HG02759 (cell line): ENCODE measurements around the gene DEFB113.

Experiments
- ATAC-seq: cut with Tn5 transposase; IDR thresholded peaks from one replicate; pipeline ENCODE4 v1.9.1; 2021; ENCODE audit warnings: mild to moderate bottlenecking, moderate library complexity; ENCODE audit not compliant: unreplicated experiment

Gene DEFB113

DNA sequence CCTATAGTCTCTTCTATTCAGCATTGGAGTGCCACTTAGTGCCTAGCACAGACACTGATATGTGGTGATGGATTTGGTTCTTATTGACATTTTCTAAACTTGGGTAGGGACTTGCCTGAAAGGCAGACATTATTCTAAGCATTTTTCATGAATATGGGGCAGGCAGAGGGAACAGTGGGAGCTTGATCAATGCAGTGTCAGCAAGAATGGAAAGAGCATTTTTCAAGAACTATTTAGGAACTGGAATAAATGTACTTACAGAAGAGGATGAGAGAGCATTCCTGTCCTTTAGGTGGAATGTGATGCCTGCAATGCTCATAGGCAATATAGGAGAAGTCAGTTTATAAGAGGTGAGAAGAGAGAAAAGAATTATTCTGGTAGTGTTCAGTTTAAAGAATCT, 31.6 kb downstream of the DEFB113 start:
- ATAC-seq, result no peak

- no peak for ATAC-seq
Measured at GRCh38 chr6:49937017-49937416, 32.4 kb downstream of the DEFB113 start.

DNA sequence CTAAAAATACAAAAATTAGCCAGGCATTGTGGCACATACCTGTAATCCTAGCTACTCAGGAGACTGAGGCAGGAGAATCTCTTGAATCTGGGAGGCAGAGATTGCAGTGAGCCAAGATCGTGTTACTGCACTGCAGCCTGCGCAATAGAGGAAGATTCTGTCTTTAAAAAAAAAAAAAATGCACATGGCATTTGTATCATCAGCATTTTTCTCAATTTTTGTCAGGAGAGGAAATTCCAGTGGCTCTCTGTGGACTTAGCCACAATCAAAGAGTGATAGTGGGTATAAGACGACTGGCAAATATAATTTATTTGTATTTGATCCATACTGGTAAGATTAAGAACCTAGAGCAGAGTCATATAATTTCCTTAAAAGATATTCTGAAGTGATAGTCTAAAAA, 34.0 kb downstream of the DEFB113 start:
- ATAC-seq, result no peak

DNA sequence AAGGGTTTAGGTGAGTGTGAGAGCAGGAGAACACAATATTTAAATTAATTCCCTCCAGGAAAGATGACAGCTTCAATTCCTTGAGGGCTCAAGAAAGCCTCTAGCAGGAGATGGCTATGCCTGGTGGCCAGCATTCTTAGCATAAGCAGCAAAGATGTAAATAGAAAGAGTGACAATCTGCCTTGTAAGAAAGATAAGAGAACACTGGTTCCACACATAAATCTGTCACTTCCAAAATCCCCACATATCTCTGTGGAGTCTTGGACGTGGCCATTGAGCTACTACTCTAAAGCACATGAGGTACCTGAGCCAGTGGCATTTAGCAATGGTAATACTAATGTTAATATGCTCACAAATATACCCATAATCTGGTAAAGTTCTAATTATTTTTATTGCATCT, 34.7 kb downstream of the DEFB113 start:
- no peak for ATAC-seq

- no peak for ATAC-seq
Measured at GRCh38 chr6:49933526-49933925, 35.9 kb downstream of the DEFB113 start.

DNA sequence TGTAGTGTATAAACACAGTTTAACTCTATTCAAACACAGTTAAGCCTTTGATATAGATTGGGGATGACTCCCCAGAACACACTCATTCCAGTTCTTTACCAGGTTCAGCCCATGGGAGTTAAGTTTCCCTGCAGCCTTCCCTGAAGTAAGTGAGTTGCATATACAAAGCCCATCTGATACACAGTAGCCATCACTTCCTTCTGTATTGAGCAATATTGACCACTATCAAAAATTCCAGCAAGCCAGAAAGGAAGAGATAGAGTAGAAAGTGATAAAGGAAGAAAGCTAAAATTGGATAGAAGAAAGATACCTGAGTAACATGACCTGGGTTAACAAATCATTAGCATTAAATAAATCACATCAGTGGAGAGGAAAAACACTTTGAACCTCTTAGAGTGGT, 40.1 kb downstream of the DEFB113 start:
- no peak for ATAC-seq

- no peak for ATAC-seq
Measured at GRCh38 chr6:49923826-49924225, 45.6 kb downstream of the DEFB113 start.

DNA sequence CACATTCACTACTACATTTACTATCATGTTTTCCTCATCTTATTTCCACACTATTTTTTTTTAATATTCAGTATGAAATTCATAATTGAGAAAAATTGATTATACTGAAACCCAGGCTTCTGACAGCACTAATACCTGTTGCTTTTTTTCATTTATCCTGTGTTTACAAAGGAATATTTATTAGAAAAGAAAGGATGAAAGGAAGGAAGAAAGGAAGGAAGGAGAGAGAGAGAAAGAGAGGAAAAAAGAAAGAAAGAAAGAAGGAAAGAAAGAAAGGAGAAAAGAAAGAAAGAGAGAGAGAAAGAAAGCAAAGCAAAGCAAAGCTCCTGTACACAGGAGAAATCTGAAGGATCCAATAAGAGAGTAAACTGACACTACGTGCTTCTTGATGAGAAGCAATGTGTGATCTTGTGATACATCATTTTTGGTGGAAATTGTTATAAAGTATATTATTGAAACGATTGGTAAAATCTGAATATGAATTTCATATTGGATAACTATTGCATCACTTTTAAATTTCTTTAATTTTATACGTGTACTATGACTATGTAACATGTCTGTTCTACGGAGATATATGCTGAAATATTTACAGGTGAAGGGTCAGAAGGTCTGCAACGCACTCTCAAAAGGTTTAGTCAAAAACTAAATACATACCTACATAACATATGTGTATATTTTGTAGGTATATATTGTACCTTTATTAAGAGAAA, 49.3 kb downstream of the DEFB113 start:
- ATAC-seq, result no peak

DNA sequence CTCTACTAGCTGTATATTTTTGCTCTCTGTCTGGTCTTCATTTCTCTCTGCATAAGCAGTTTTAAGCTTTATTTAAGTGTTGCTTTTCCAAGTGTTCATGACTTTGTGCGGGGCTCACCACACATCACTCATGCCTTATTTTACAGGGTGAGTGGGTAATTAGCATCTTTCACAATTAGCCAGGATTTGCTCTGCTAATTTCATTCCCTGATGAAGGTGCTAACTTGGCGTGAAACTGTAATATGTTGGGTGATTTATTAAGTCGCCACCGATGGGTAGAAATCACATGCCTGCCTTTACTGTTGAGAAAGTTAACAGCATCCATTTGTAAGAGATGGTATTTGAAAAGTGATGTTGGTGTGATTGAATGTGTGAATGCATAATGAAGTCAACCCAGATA, 50.2 kb downstream of the DEFB113 start:
- no peak for ATAC-seq

DNA sequence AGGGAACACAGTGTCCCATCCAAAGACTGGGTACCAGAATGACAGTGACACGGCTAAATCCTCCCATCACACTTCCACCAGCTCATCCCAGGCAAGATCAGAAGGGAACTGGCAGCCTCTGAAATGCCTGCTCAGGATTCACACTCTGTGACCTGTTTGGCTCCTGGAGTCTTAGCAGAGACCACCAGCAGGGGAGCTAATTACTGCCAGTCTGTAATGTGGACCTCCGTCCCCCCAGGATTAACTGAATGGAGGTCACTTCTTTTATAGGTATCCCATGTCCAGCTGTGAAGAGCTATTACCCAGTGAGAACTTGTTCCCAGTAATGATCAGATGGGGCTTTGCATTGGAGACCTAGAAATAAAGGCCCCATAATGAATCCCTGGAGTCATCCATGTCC, 50.6 kb downstream of the DEFB113 start:
- ATAC-seq, result no peak
